Measurements from ENCODE around the gene LRRC46.

The LRRC46 gene, protein sequence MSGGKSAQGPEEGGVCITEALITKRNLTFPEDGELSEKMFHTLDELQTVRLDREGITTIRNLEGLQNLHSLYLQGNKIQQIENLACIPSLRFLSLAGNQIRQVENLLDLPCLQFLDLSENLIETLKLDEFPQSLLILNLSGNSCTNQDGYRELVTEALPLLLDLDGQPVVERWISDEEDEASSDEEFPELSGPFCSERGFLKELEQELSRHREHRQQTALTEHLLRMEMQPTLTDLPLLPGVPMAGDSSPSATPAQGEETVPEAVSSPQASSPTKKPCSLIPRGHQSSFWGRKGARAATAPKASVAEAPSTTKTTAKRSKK

DNA sequence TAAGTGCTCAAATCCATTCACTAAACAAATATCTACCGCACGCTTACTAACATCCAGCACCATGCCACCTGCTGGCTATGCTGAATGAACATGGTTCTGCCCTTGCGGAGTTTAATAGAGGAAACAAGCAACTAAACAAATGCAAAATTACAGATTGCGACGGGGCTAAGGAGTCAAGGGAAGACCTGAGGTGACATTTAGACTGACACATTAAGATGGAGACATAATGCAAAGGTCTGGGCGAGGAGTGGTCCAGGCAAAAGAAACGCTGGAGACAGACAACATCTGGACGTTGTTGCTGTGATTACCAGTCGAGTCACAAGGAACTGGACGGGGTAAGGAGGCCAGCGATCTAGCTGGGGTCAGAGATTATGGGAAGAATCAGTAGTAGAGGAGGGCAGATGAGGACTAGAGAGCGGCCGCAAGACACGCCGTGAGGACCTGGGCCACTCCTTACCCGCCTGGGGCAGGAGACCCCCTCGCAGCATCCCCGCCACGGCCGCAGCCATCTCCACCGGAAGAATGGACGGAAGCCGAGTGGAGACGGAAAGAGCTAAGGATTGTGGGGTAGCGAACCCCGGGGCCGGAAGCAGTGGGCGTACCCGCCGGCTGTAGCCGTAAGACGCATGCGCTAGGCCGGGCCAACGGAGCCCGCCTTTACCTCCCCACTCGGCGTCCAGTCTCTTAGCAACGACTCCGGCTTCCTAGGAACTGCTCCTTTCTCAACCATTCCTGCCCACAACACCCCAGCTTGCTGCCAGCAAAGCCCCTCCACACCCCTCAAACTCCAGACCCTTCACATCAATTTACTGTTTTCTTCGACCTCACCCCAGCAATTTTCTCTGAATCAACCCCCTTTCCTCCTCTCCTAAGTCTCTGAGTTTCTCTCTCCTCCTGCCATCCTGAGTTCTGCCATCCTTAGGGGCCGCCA lies at the start of gene LRRC46, which contains the start of gene MRPL10:
TSS of gene LRRC46 (plus strand) at position 668 of the 931 bp plus-strand sequence. CDS start 320 bp downstream, outside the sequence.
TSS of gene MRPL10 (minus strand) at position 539 of the 931 bp plus-strand sequence. CDS start at position 509, 30 bp downstream.
- peak; percentile 83 to 93 (median 86) for DNase-seq

GRCh38 chr17:47785538-47786123 lies 45.8 kb upstream of the LRRC46 start:
- no peak for DNase-seq

DNA sequence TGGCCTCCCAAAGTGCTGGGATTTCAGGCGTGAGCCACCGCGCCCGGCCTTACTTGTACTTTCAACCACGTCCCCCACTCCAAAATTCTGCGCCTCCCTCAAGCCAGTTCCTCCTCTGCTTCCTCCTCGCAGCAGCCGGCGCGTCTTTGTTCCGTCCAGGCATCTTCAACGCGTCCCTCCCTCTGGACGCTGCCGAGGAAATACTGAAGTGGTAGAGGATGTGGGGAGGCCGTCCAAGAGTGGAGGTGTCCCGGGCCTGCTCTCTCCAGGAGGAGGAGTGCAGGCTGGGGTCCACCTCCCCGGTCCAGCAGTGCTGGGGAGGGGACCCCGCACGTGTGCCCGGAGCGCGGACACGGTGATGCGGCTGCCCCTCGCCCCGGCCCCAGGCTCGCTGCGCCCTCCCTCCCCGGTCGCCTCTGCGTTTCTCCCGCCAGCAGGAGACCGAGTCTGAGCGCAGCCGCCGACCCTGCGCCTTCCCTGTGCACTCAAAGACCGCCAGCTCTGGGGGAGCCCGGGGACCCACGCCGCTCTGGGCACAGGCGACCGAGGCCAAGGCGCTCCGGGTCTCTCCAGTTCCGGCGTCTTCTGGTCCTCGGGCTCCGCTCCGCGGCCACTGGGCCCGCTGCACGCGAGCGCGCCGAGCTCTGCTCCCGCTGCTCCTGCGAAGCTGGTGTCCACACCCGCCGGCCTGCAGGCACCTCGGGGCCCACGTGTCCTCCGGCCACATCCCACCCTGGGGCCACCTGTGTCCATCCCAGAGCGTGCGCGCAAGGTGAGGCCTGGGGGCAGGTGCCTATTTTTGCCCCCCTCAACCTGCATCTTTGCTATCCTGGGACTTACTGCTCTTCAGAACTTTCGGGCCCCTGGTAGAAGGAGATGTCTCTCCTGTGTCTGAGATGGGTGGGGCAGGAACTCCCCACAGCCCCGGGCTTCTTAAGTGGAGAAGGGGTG lies 41.6 kb upstream of the LRRC46 start:
- peak in 3 of 6 experiments; percentile 2 to 14 (median 11) for DNase-seq

DNA sequence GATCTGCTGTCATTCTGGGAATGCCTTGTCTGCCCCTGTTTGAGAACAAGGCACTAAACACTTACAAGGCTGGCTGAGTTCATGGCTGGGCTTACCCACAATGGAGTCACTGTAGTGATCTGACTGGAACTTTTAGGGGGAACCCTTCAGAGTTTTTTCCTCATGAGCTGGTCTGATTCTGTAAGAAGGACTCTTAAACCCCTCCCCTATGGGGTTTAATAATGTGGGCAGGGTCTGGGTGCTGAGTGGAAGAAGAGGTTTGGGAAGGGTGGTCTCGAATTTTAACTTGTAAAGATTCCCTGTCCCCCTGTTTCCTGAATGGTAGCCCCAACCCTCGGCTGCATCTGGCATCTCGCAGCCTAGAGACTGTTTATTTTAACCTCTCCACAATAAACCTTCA lies 40.4 kb upstream of the LRRC46 start:
- no peak for DNase-seq

DNA sequence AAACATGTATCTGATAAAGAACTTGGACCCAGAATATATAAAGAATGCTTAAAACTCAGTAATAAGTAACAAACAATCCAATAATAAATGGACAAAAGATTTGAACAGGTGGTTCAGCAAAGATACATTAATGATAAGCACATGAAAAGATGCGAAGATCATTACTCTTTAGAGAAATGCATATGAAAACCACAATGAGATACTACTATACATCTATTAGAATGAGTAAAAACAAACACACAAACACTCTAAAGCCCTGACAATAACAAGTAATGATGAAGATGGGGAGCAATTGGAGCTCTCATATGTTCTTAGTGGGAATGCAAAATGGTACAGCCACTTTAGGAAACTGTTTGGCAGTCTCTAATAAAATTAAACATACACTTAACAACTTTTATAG lies 39.0 kb upstream of the LRRC46 start:
- no peak for DNase-seq

DNA sequence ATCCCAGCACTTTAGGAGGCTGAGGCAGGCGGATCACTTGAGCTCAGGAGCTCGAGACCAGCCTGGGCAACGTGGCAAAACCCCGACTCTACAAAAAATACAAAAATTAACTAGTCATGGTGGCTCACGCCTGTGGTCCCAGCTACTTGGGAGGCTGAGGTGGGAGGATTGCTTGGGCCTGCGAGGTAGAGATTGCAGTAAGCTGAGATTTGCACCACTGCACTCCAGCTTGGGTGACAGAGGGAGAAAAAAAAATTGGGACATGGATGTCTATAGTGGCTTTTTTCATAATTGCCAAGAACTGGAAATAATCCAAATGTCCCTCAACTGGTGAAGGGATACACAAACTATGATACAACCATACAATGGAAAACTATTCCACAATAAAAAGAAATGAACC lies 38.5 kb upstream of the LRRC46 start:
- DNase-seq = no peak

- DNase-seq = no peak
Observed at GRCh38 chr17:47797797-47798196, 33.7 kb upstream of the LRRC46 start.

- no peak for DNase-seq
Observed at GRCh38 chr17:47800686-47801085, 30.8 kb upstream of the LRRC46 start.

DNA sequence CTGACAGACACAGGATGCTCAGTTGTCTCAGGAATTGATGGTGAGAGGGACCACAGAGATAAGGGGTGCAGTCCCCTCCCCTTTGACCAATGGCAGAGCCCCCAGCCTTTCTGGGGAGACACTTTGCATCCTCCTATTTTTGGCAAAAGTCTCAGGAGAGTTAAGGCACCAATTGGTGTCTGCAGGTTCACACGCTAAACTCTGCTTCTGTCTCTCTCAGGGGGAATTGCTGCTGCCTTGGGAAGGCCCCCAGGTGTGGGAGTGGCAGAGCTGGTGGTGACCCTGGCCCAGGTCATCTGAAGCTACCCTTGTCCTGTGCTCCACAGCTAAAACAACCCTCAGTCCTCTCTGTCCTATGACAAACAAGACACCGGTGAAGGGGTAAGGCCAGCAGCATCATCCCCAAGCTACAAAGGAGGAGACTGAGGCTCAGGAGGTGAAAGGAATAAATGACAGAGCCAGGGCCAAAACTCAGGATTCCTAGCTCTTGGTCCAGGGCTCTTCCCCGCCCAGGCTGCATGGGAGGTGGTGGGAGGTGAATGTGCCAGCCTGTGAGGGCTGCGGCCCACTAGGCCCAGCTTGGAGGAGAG lies 30.2 kb upstream of the LRRC46 start:
- no peak for DNase-seq

- DNase-seq = no peak
Observed at GRCh38 chr17:47801906-47802305, 29.6 kb upstream of the LRRC46 start.

DNA sequence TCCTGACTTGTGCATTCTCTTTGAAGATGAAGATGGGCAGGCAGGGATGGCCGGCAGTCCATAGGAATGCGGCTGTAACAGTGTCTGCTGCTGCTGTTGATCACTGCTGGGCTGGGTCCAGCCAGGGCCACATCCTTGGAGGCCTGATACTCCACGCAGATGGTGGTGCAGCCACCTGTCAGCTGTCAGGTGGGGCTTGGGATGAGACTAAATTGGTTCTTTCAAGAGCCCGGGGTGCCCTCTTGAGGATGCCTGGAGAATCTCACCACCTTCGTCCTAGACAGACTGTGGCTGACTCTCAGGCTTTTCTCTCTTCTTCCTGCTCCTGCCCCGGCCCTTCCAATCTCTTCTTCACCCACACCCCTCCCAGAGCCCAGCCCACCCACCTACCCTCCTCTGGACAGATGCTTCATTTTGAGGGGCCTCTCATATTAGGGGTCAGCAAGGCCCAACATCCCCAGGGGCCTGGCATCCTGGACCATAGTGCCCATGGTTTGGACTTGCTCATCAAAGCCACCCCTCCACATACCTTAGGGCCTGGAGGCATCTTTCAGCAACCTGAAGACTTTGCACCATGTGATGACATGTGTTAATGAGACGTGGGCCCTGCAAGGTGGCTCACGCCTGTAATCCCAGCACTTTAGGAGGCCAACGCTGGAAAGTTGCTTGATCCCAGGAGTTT lies 29.0 kb upstream of the LRRC46 start:
- peak; percentile 18 to 53 (median 33) for DNase-seq

DNA sequence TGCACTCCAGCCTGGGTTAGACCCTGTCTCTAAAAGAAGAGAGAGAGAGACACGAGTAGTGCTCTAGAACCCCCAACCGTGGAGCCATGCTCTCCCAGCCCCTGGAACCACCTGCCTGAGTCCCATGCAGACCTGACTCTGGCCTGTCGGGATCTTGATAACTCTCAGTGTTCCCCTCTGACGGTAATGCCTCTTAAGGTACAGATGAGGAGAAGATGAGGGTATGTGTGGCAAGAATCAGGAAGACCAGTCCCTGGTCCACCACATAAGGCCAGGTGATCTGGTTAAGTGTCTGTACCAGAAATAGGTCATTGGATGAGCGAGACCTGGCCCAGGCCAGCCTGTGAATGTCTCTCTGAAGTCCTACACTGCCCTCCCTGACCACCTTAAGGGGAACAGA lies 28.3 kb upstream of the LRRC46 start:
- no peak for DNase-seq

DNA sequence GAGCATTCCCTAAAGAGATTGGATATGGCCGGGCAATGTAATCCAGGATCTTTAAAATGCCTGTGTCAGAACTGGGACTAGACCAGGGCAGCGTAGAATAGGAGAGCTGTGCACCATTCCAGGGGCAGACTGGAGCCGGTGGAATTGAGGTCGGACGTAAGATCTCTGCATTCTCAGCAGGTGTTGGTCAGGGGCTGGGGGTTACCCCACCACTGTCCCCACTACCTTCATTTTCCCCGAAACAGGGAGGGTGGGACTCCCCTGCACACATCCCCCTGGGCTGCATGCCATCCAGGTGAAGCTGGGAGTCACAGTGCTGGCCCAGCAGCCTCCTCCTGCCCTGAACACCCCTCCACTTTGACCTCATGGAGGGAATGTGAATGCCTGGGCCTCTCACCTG lies 27.7 kb upstream of the LRRC46 start:
- DNase-seq = no peak

- DNase-seq = no peak
Observed at GRCh38 chr17:47804461-47804860, 27.0 kb upstream of the LRRC46 start.

- no peak for DNase-seq
Observed at GRCh38 chr17:47806026-47806912, 25.2 kb upstream of the LRRC46 start.

- DNase-seq = no peak
Observed at GRCh38 chr17:47806913-47807255, 24.6 kb upstream of the LRRC46 start.

GRCh38 chr17:47807421-47807820 lies 24.0 kb upstream of the LRRC46 start:
- DNase-seq = no peak

DNA sequence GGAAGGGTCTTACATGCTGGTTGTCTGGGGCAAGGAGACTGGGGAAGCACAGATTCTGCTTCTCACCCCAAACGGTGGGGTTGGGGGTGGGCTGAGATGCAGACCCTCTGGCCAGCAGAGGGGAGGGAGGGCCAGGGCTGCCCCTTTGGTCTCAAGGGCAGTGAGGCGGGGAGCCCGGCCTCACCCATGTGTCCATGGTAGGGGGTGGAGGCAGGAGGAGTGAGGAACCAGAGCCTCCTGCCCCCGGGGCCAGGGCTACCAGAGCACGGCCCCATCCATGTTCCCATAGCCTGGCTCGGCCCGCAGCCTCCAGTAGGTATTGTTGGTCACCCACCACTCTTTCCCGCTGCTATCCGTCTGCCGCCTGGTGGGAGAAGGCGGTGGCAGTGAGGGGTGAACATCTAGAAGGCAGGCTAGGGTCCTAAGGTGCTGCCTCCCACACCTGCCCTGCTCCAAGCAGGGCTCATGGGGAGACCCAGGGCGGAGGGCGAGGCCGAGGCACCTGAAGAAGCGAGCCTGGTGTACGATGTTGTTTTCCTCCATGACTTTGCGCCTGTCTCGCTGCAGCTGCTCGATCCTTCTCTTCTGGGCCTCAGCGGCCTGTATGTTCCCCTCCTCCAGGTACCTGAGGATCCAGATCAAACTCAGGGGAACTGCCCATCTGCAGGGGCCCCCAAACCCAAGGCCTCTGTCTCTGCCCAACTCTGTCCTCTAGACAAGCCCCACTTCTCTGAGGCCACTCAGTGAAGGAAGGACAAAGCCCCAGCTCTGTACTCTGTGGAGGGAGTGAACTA lies 23.2 kb upstream of the LRRC46 start:
- DNase-seq = no peak

DNA sequence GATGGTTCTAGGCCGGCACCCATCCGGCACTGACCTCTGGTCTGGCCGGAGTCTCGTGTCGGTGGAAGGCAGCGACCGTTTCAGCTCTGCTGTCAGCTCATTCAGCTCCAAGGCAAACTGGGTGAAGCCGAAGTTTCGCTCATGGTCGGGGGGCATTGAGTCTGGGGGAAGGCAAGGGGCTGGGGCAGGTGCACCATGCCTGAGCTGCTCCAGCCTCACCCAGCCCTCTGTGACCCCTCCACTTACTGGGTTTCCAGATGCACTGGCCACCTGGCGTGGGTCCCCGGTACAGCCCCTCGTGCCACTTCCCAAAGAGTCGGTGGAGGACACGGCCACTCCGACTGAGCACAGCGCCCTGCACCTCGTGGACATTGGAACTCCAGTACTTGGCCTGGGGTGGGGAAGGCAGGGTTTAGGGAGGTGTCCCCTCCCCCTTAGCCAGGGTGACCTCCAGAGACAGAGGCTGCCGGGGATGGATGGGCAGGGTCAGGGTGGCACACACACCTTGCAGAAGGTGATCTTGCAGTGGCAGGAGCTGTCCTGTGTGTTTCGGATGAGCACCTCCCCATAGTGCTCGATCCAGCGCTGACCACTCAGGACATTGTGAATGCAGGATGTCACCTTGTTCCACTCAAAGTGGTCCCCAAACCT lies 22.5 kb upstream of the LRRC46 start:
- no peak for DNase-seq

Measured in stimulated activated naive CD4-positive, alpha-beta T cell (primary cell).